Kidney capillary endothelial cell (primary cell): ENCODE results near the gene NQO2.
A peak's percentile ranks its signal among the peaks of the same experiment; 100 is the strongest.
"Not testable (repeated sequence)": the region's sequence is repeated elsewhere in the genome, so short reads cannot be mapped to it uniquely, and the experiment has no call there.

Experiments
- DNase-seq: peaks from one replicate; pipeline ENCODE4 v3.0.0-alpha.2; 2018; ENCODE audit warnings: low spot score

The NQO2 gene

GRCh38 chr6:3037638-3038365 lies 38.1 kb downstream of the NQO2 start:
- no peak for DNase-seq

DNA sequence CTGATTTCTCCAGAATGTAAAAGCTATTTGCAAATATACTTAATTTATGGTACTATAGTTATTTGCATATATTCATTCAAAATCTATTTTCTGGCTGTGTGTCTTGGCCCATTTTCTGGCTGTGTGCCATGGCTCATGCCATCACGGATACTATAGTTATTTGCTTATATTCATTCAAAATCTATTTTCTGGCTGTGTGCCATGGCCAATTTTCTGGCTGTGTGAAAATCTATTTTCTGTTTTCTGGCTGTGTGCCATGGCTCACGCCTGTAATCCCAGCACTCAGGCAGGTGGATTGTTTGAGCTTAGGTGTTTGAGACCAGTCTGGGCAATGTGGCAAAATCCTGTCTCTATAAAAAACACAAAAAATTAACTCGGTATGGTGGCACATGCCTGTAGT lies 39.7 kb downstream of the NQO2 start:
- no peak for DNase-seq

GRCh38 chr6:3041147-3041546 lies 41.5 kb downstream of the NQO2 start:
- DNase-seq = no peak

- no peak for DNase-seq
Measured at GRCh38 chr6:3041606-3042005, 41.9 kb downstream of the NQO2 start.

DNA sequence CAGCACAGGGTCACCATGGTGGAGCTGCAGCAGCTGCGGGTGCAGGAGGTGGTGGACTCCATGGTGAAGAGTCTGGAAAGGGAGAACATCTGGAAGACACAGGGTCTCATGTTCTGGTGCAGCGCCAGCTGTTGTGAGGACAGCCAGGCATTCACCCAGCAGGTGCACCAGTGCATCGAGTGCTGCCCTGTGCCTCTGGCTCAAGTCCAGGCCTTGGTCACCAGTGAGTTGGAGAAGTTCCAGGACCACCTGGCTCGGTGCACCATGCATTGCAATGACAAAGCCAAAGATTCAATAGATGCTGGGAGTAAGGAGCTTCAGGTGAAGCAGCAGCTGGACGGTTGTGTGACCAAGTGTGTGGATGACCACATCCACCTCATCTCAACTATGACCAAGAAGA lies 45.7 kb downstream of the NQO2 start:
- no peak for DNase-seq

DNA sequence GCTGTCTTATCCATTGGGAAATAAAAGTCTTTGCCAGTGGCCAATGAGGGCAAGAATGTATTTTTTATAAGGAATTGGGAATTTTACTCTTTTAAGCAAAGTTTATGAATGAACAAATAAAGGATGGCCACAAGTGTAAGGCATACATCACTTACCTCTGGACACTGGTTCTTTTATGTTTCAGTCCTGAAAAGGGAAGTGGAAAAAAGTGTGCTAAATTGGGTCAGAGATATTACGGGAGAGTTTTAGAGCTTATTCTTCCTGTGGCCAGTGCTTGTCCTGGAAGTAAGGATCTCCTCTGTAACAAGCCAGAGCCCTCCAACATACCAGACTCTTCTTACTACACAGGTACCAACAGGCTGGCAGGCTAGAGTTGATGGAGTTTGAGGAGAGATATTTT lies 46.1 kb downstream of the NQO2 start:
- no peak for DNase-seq

DNA sequence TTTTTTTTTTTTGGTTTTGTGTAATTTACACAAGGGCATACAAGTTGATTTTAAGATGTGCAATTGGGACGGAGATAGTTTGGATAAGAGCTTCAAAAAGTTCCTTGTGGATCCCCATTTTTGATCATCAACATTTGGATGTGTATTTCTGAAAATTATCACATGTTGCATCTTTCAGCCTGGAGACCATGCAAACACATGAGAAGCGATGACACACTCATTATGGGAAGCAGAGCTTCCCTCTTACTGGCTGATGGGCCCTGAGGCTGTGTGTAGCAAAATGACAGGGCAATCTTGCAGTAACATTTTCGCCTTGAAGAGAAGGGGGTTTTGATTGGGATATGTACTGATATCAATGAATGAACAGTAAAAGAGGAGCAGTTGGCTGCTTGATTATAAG lies 46.6 kb downstream of the NQO2 start:
- no peak for DNase-seq

DNA sequence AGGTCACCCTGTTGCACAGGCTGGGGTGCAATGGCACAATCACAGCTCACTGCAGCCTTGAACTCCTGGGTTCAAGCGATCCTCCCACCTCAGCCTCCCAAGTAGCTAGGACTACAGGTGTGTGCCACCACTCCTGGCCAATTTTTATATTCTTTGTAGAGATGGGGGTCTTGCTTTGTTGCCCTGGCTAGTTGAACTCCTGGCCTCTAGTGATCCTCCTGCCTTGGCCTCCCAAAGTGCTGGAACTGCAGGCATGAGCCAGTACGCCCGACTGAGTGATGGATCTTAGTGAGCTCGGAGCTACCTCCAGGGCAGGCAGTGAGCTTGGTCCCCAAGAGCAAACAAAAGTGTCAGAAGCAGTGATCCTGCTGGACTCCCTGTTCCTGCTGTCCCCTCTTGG lies 48.3 kb downstream of the NQO2 start:
- DNase-seq = not testable (repeated sequence)

DNA sequence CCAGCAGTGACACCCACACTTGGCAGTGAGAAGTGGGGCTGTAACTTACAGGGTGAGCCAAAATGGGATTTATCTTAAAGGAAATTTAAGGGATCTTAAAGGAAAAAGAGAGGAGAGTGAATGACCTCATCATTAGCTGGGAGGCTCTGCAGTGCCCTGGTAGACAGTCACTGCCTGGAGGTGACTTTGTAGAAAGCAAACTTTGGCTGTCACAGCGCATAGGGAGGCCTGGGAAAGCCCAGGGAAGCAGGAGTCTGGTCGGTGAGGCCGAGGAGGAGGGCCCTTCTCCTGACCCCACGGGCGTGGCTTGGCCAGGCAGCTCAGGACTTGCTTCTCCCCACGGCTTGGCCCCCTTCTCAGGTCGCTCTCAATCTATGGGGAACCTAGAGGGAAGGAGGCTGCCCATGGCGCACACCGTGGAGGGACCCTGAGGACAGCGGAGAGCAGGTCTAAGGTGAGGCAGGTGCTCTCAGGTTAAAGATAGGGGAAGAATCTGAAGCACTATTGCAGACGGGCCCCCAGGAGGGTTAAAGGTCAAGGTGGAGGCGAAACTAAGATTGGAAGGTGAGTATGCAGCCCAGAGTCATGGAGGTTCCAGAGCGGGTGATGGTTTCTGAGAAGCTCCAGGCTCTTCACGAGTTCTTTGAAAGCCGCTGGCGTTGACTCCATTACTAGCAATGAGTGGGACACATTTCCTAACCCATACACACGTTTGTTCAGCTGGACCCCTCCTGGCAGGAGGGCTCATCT lies 53.0 kb downstream of the NQO2 start:
- DNase-seq = no peak

DNA sequence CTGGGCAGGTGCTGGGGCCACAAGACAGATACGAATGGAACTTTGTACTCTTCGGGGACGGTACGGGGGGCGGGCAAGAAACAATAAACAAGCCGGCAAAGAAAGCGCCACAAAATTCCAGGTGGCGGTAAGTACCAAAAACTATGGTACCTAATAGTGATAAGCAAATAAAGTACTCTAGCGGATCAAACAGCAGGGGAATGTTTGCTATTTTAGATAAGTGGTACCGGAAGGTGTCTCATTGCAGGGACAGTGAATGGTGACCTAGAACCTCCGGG lies 53.5 kb downstream of the NQO2 start:
- no peak for DNase-seq

GRCh38 chr6:3054229-3055157 lies 54.8 kb downstream of the NQO2 start:
- DNase-seq = not testable (repeated sequence)

DNA sequence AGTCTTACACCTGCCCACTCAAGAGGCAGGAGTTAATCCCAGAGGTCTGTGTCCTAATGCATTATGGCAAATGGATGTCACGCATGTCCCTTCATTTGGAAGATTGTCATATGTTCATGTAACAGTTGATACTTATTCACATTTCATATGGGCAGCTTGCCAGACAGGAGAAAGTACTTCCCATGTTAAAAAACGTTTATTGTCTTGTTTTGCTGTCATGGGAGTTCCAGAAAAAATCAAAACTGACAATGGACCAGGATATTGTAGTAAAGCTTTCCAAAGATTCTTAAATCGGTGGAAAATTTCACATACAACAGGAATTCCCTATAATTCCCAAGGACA lies 55.4 kb downstream of the NQO2 start:
- not testable (repeated sequence) for DNase-seq

GRCh38 chr6:3057063-3057770 lies 57.5 kb downstream of the NQO2 start:
- no peak for DNase-seq

GRCh38 chr6:3058957-3059356 lies 59.3 kb downstream of the NQO2 start:
- DNase-seq = no peak

GRCh38 chr6:3060092-3060491 lies 60.4 kb downstream of the NQO2 start:
- DNase-seq = not testable (repeated sequence)

DNA sequence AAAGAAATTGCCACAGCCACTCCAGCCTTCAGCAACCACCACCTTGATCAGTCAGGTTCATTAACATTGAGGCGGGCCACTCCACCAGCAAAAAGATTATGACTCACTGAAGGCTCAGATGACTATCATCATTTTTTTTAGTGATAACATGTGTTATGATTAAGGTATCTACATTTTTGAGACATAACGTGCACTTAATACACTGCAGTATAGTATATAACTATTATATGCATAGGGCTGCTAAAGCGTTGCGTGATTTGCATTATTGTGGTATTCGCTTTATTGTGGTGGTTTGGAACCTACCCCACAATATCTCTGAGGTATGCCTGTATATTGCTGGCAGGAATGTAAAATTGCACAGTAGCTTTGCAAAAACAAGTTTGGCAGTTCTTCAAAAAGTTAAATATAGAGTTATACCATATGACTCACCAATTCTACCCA lies 61.8 kb downstream of the NQO2 start:
- no peak for DNase-seq

GRCh38 chr6:3063340-3063732 lies 63.6 kb downstream of the NQO2 start:
- not testable (repeated sequence) for DNase-seq

GRCh38 chr6:3063733-3064700 lies 64.3 kb downstream of the NQO2 start:
- no peak for DNase-seq

- DNase-seq = peak; percentile 81
Measured at GRCh38 chr6:3068329-3069214, 68.9 kb downstream of the NQO2 start, which contains the start of gene RIPK1. Gene RIPK1, plus strand, starts transcription at chr6:3068494. Its CDS starts 8,330 bp downstream, at chr6:3076824.
